Retinal pigment epithelial cell (primary cell): ENCODE results near the gene LEF1.
A peak's percentile ranks its signal among the peaks of the same experiment; 100 is the strongest.

ENCODE experiments used
- DNase-seq: peaks from one replicate; pipeline ENCODE4 v3.0.0-alpha.2; 2010; ENCODE audit warnings: low read depth
- H3K4me3 ChIP-seq: 2 replicates; pipeline ENCODE4 v1.5.1; 2011; ENCODE audit warnings: mild to moderate bottlenecking, low read length, control low read depth, moderate library complexity
- TF ChIP-seq, protein P1 (sequence below): conservative IDR thresholded peaks from 2 replicates; pipeline ENCODE4 v1.5.1; 2011; ENCODE audit warnings: low read depth, low read length, control low read depth, inconsistent platforms

The LEF1 gene

DNA sequence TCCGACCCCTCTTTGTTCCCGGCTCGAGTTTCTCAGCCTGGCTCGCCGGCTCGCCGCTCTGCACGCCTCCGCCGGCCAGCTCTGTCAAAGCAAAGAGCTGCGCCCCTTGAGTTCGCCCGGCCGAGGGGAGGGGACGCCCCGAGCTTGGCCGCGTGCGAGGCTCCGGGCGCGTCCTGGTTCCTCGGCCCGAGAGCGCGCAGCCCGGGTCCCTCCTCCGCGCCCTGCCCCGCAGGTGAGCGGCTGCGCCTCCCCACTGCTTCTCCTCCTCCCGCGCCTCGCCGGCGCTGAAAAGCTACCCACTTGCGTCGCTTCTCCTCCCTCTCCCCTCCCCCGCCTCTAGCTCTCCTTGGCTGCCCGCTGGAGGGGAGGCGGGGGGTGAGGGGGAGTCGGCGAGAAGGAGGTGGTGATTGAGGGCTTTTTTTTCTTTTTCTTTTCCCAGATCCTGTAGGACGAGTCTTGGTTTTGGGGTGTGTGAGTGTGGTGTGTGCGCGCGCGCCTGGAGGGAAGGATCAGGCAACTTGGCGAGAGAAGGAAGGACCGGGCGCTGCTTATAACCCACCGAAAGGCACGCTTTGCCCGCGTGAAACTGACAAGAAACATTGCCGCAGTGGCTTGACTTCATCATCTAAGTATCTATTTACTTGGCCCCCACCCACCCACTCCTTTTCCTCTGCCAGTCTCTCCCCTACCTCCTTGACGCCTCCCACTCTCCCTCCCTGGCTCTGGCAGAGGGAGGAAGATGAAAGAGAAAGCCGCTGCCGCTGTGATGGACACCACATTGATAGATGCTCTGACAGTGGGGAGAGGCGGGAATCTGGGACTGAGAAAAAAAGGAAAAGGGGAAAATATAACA, at the start of gene LEF1:
Gene LEF1, minus strand, starts transcription at position 262 of the 853 bp plus-strand sequence. CDS start 1,165 bp downstream, outside the sequence.
- no peak for DNase-seq
- TF ChIP-seq, protein P1, sequence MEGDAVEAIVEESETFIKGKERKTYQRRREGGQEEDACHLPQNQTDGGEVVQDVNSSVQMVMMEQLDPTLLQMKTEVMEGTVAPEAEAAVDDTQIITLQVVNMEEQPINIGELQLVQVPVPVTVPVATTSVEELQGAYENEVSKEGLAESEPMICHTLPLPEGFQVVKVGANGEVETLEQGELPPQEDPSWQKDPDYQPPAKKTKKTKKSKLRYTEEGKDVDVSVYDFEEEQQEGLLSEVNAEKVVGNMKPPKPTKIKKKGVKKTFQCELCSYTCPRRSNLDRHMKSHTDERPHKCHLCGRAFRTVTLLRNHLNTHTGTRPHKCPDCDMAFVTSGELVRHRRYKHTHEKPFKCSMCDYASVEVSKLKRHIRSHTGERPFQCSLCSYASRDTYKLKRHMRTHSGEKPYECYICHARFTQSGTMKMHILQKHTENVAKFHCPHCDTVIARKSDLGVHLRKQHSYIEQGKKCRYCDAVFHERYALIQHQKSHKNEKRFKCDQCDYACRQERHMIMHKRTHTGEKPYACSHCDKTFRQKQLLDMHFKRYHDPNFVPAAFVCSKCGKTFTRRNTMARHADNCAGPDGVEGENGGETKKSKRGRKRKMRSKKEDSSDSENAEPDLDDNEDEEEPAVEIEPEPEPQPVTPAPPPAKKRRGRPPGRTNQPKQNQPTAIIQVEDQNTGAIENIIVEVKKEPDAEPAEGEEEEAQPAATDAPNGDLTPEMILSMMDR, result no peak
- H3K4me3 ChIP-seq, result peak within 1 kb of the TSS; percentile 59

- TF ChIP-seq, protein P1, result no peak
- H3K4me3 ChIP-seq, result no peak overlapping the region
- DNase-seq, result no peak
These were observed 47.8 kb upstream of the LEF1 start for GRCh38 chr4:108216510-108216909.

- DNase-seq, result no peak
- no peak overlapping the region for H3K4me3 ChIP-seq
- TF ChIP-seq, protein P1, result no peak
These were observed 46.3 kb upstream of the LEF1 start for GRCh38 chr4:108215055-108215454.

DNA sequence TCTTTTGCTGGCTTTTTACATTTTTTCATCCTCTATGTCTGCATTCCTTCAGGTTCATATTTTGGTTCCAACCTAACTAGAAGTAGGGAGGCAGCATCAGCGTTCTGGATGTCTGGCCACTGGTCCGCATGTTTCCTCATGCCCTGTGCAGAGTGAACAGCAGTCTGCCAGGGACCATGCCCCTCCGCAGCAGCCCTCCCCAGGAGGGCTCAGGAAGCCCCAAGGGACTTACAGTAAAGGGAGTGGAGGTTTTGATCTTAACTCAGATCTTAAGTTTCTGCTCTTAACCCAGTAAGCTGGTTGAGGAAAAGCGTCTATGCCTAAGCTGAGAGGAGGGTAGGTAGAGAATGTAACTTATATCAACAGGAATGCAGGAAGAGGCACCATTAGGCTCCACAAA, 45.0 kb upstream of the LEF1 start:
- TF ChIP-seq, protein P1, result no peak
- no peak for DNase-seq

DNA sequence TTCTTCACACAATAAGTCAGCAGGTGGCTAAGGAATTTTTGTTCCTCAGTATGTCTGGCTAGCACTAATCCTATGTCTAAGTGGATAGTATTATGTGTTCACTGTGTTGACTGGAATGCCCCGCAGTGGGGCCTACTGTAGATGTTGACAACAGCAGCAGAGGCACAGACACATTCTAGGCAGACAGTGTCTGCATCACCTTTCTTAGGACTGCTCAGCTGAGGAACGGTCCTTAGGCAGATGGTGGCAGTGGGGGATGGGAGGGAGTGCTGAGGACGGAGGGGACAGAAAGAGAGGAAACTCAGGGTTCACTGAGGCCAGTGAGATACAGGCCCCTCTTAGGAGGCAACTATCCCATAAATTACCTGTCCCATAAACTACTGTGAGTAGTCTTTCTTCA, 44.6 kb upstream of the LEF1 start:
- no peak overlapping the region for H3K4me3 ChIP-seq
- DNase-seq, result no peak

More for the DNA sequence above, 45.0 kb upstream of the LEF1 start:
- H3K4me3 ChIP-seq, result no peak overlapping the region

DNA sequence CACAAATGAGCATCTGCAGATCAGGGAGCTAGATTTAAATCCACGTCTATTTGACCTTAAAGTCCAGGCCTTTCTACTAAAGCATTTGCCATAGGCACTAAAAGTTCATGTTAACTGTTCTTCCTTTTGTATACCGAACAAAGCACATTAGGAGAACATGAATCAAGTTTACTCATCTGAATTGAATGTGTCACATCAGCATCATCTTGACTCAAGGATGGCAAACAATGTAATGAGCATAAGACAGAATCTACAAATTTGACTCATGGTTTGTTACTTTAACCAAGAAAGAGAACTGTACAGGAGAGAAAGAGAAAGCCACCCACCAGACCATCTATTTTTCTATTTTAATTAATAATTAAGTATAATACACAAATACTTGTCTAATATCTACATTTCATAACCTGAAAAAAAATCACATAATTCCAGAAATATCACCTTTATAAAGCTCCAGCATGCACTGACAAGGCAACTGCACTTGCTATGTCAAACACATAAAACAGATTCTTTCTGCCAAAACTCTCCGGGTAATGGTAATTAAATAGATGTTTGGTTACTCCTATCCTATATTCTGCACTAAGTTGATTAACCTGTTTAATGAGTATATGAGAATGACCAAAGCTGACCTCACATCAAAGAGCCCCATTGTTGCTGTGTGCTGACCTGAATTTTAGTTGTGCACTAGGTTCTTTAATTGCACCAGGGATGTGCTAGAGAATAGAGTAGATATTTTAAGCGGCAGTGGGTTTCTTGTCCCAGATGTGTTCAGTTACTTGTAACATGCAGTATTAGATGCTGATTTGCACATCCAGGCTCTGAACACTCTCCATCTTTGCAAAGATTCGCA, 42.5 kb upstream of the LEF1 start:
- no peak overlapping the region for H3K4me3 ChIP-seq
- DNase-seq, result no peak
- TF ChIP-seq, protein P1, result no peak

More for the DNA sequence above, 44.6 kb upstream of the LEF1 start:
- TF ChIP-seq, protein P1, result no peak
